Measurements from ENCODE around the gene GJB2. TPM values are rescaled to one million over a fixed set of nuclear protein-coding genes. Genes with fewer than 3 reads are reported as not detected.

GJB2 gene
- total and polyA plus RNA-seq, 10 of the 15 experiments (the other 5 are each of a cell fraction or from before 2014, with no cell fraction given): 0.07 to 0.59 (median 0.31) TPM; not detected in 1

GRCh38 chr13:20239748-20240147 is 47.0 kb upstream of the GJB2 start (continued):
- TF ChIP-seq, protein P1, sequence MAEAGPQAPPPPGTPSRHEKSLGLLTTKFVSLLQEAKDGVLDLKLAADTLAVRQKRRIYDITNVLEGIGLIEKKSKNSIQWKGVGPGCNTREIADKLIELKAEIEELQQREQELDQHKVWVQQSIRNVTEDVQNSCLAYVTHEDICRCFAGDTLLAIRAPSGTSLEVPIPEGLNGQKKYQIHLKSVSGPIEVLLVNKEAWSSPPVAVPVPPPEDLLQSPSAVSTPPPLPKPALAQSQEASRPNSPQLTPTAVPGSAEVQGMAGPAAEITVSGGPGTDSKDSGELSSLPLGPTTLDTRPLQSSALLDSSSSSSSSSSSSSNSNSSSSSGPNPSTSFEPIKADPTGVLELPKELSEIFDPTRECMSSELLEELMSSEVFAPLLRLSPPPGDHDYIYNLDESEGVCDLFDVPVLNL (IDR thresholded peaks at IDR 0.05; ENCODE audit: low read depth, low read length): no peak
- TF ChIP-seq ZNF24 (IDR thresholded peaks at IDR 0.05): no peak
- no peak for TF ChIP-seq GATAD2B (conservative IDR thresholded peaks at IDR 0.05; ENCODE audit: low read depth)
- TF ChIP-seq HCFC1 (IDR thresholded peaks at IDR 0.05; ENCODE audit: low read length): no peak
- no peak for TF ChIP-seq RFX5 (IDR thresholded peaks at IDR 0.05; ENCODE audit: low read depth, low read length)
- no peak for TF ChIP-seq FOXK2 (IDR thresholded peaks at IDR 0.05)
- TF ChIP-seq RBBP5 (conservative IDR thresholded peaks at IDR 0.05): no peak

GRCh38 chr13:20232556-20233277 is 40.0 kb upstream of the GJB2 start:
- CTCF ChIA-PET: no interaction called here
- in situ Hi-C loops (cut with MboI) (no loop called here), intact Hi-C loops (cut with micrococcal nuclease; ENCODE audit: unreplicated experiment) (loop anchor here (10.0 kb wide), 1 partner anchor 62 kb away; no protein-coding TSS in a partner anchor)
- H3K36me3 ChIP-seq (ENCODE audit: control insufficient read depth in 2 of 2, insufficient read depth in 2 of 2, low read length in 1 of 2): no peaks in the 10 kb centered on the region
- H3K4me2 ChIP-seq (ENCODE audit: control insufficient read depth, insufficient read depth): no peak overlapping the region
- DNase-seq (ENCODE audit: low read depth, low spot score) (no peak), FAIRE-seq (no peak), ATAC-seq (no peak)
- no peaks in the 10 kb centered on the region for H3K79me2 ChIP-seq (ENCODE audit: control insufficient read depth, insufficient read depth, low read length)
- RAD21 ChIA-PET (ENCODE audit: unreplicated experiment): no interaction called here
- BruUV-seq (replicated peaks): no TSS peak
- H3K9me3 ChIP-seq (replicated peaks; ENCODE audit: control insufficient read depth, insufficient read depth, low read length): no peaks in the 10 kb centered on the region
- peaks cover 6 to 10% of the 10 kb centered on the region in 2 experiments; a peak in 3 of 4 replicates for H3K27me3 ChIP-seq (replicated peaks in 1 of 2; ENCODE audit: control insufficient read depth in 2 of 2, insufficient read depth in 2 of 2, low read length in 1 of 2)
- H4K20me1 ChIP-seq (ENCODE audit: control insufficient read depth, insufficient read depth): no peaks in the 10 kb centered on the region
- no peak overlapping the region for H2AFZ ChIP-seq (ENCODE audit: control insufficient read depth, low read depth, low read length)
- H3K27ac ChIP-seq (ENCODE audit: control insufficient read depth, insufficient read depth): no peak overlapping the region
- no peak overlapping the region for H3K9ac ChIP-seq (ENCODE audit: control insufficient read depth, insufficient read depth, low read length)
- WGBS (ENCODE audit: insufficient coverage, insufficient replicate concordance, low lambda C conversion rate, missing lambda C conversion rate): 35% methylated on average over 25 of the region's 25 CpGs
- no peak overlapping the region for H3K4me3 ChIP-seq
- SMC1A ChIA-PET (ENCODE audit: uncharacterized antibody, unreplicated experiment): no interaction called here
- POLR2A ChIA-PET: no interaction called here
- no peaks in the 10 kb centered on the region for H3K4me1 ChIP-seq (ENCODE audit: control insufficient read depth, insufficient read depth, low read length)
- no peak for TF ChIP-seq MLLT1 (IDR thresholded peaks at IDR 0.05)
- no peak for TF ChIP-seq TCF7 (IDR thresholded peaks at IDR 0.05; ENCODE audit: borderline replicate concordance)
- no peak for TF ChIP-seq YY1 (IDR thresholded peaks at IDR 0.05; ENCODE audit: low read depth, low read length)
- no peak for TF ChIP-seq BCLAF1 (IDR thresholded peaks at IDR 0.05)
- no peak for TF ChIP-seq NR2C1 (IDR thresholded peaks at IDR 0.05)
- no peak for TF ChIP-seq CUX1 (IDR thresholded peaks at IDR 0.05; ENCODE audit: insufficient replicate concordance, low read depth, low read length)

All from GM12878 (cell line).